Thymus (tissue), 11 donors: Measurements from ENCODE around the gene EXPH5. TPM values are rescaled to one million over a fixed set of nuclear protein-coding genes. Genes with fewer than 3 reads are reported as not detected.

Experiments used
- DNase-seq, 9 donors: peaks; one replicate each; pipeline ENCODE4 v3.0.0-alpha.2; 2013; ENCODE audit warnings: low spot score in 9 of 9, low read depth in 6 of 9, missing footprints in 1 of 9
- H3K27ac ChIP-seq, 2 donors: one replicate each; pipeline ENCODE4 v1.5.1; 2013; ENCODE audit warnings: control low read depth in 1 of 2, low read depth in 1 of 2, low read length in 1 of 2, mild to moderate bottlenecking in 1 of 2, moderate library complexity in 1 of 2
- H3K27me3 ChIP-seq, 2 donors: one replicate each; pipeline ENCODE4 v1.5.1; 2013; ENCODE audit warnings: low read length in 1 of 2; ENCODE audit not compliant: control insufficient read depth in 2 of 2, insufficient read depth in 1 of 2
- H3K36me3 ChIP-seq, 2 donors: one replicate each; pipeline ENCODE4 v1.5.1; 2013; ENCODE audit warnings: low read length in 1 of 2, mild to moderate bottlenecking in 1 of 2, moderate library complexity in 1 of 2; ENCODE audit not compliant: control insufficient read depth in 2 of 2, insufficient read depth in 2 of 2
- H3K4me1 ChIP-seq, 2 donors: one replicate each; pipeline ENCODE4 v1.5.1; 2013; ENCODE audit warnings: low read length in 2 of 2; ENCODE audit not compliant: control insufficient read depth in 2 of 2, insufficient read depth in 2 of 2
- H3K4me3 ChIP-seq, 2 donors: one replicate each; pipeline ENCODE4 v1.5.1; 2013; ENCODE audit warnings: low read length in 2 of 2, control low read depth in 1 of 2, mild to moderate bottlenecking in 1 of 2
- H3K9me3 ChIP-seq, 2 donors: one replicate each; pipeline ENCODE4 v1.5.1; 2013; ENCODE audit warnings: low read length in 1 of 2, mild to moderate bottlenecking in 1 of 2; ENCODE audit not compliant: control insufficient read depth in 2 of 2, insufficient read depth in 1 of 2
- WGBS: extraction: QIAGEN DNeasy Blood & Tissue Kit; methylation state at CpG from one replicate; pipeline ENCODE4 v1.1.7; 2013; 5-methylcytosine and 5-hydroxymethylcytosine counted together
- polyA plus RNA-seq: library from polyadenylated mRNA; stranded (reverse); fragments of 200-250 nt; gene quantifications from one replicate; pipeline ENCODE4 v1.2.3, GENCODE V29; 2013
- total RNA-seq: library from RNA; stranded (reverse); fragments of 120-200 nt; gene quantifications from one replicate; pipeline ENCODE4 v1.2.4, GENCODE V29; 2013
- donor health status: healthy.

The EXPH5 gene
- total and polyA plus RNA-seq, 2 donors = 1.8 TPM

DNA sequence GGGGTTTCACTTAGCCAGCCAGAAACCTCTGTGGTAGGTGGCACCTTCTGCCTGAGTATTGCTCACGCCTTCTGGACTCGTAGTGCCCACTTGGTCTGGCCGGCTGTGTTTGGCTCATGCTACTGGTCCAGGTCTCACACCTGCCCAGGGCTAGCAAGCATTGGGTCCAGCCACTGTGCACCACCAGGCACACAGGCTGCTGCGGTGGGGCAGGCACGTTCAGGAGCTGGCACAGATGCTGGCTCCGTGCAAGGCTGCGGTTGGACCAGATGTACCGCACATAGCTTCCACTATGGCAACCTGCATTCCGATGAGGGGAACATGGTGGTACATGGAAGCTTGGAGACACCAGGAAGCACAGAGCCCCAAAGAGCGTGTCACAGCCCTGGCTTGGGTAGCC lies 34.8 kb upstream of the EXPH5 start:
- DNase-seq = no peak
- no peaks in the 10 kb centered on the region for H3K27me3 ChIP-seq
- peaks cover 0 to 16% of the 10 kb centered on the region in 2 donors for H3K9me3 ChIP-seq
- H3K4me3 ChIP-seq = no peak overlapping the region
- 98% methylated on average over 10 of the region's 10 CpGs for WGBS
- H3K36me3 ChIP-seq = no peaks in the 10 kb centered on the region
- no peak overlapping the region for H3K27ac ChIP-seq
- H3K4me1 ChIP-seq = no peaks in the 10 kb centered on the region

GRCh38 chr11:108624196-108624925 lies 30.8 kb upstream of the EXPH5 start:
- Histone ChIP-seq H3K27me3 (no peaks in the 10 kb centered on the region), H3K27ac (no peak overlapping the region), H3K9me3 (peaks cover 0 to 11% of the 10 kb centered on the region in 2 donors), H3K36me3 (no peaks in the 10 kb centered on the region), H3K4me1 (no peaks in the 10 kb centered on the region), H3K4me3 (no peak overlapping the region)
- DNase-seq = no peak
- 79% methylated on average over 5 of the region's 5 CpGs for WGBS

DNA sequence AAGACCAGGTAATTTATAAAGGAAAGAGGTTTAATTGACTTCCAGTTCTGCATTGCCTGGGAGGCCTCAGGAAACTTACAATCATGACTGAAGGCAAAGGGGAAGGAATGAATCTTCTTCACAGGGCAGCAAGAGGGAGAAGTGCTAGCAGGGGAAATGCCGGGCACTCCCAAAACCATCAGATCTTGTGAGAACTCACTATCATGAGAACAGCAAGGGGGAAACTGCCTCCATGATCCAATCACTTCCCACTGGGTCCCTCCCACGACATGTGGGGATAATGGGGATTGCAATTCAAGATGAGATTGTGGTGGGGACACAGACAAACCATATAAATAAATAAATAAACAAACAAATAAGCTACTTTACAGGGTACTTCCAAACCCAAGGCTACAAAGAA lies 28.8 kb upstream of the EXPH5 start:
- no peak overlapping the region for H3K4me3 ChIP-seq
- WGBS = 89% methylated on average over 2 of the region's 2 CpGs
- no peaks in the 10 kb centered on the region for H3K9me3 ChIP-seq
- no peak for DNase-seq
- H3K27ac ChIP-seq = no peak overlapping the region
- H3K4me1 ChIP-seq = no peaks in the 10 kb centered on the region
- H3K36me3 ChIP-seq = no peaks in the 10 kb centered on the region
- no peaks in the 10 kb centered on the region for H3K27me3 ChIP-seq

DNA sequence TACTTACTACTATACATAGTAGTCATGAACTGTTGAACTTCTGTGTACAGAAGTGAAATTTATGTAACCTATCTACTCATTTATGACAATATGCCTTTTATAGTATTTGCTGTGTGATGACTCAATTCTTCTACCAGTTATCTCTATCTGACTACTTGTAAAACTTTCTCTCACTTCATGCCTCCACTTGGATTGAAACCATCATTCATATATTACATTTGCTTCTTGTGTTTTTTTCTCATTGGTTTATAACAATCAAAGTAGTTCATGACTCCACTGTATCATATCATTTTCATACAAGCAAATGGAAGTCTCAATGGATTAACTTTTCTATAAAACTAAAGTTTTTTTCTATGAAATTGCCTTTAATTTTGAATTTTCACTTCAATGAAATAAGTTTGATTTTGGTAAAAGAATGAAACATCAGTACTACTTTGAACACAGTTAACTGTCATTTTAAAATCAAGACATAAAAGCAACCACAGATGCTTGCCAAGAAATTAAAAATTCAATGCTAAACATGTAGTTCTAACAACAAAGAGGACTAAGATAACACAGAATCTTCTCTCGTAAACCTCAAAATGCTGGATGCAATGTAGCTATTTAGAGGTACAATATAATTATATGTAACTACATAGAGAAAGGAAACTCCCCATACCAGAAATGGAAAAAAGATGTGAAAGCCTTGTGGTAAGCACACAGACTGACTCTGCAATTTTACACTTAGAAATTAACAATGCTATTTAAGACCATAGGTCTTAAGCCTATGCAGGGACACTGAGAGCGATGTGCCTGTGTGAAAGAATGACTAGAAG lies 27.6 kb upstream of the EXPH5 start:
- Histone ChIP-seq H3K36me3 (no peaks in the 10 kb centered on the region), H3K9me3 (no peaks in the 10 kb centered on the region), H3K4me3 (no peak overlapping the region), H3K27ac (no peak overlapping the region), H3K4me1 (no peaks in the 10 kb centered on the region), H3K27me3 (no peaks in the 10 kb centered on the region)
- DNase-seq = peak in 1 of 9 donors; percentile 5
- 52% methylated on average over 2 of the region's 2 CpGs for WGBS

DNA sequence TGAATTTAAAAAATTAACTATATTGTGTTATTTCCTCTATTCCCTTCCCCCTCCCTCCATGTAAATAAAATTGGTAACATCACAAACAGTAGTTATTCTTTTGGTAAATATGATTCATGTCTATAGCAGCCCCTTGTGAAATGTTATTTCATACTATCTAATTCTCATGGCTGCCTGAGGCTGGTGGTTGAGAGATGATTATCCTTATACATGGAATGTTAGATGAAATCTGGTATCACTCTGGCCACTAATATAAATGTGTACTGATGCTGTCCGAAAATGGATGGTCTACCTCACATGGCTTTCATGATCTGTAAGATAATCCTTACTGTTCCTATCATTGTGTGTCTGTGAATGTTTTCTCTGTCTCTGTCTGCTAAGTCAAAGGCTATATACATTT lies 25.0 kb upstream of the EXPH5 start:
- H3K4me1 ChIP-seq = no peaks in the 10 kb centered on the region
- H3K4me3 ChIP-seq = no peak overlapping the region
- no peaks in the 10 kb centered on the region for H3K9me3 ChIP-seq
- H3K27ac ChIP-seq = no peak overlapping the region
- no peaks in the 10 kb centered on the region for H3K36me3 ChIP-seq
- DNase-seq = no peak
- no peaks in the 10 kb centered on the region for H3K27me3 ChIP-seq
- 95% methylated on average over 1 of the region's 1 CpG for WGBS

DNA sequence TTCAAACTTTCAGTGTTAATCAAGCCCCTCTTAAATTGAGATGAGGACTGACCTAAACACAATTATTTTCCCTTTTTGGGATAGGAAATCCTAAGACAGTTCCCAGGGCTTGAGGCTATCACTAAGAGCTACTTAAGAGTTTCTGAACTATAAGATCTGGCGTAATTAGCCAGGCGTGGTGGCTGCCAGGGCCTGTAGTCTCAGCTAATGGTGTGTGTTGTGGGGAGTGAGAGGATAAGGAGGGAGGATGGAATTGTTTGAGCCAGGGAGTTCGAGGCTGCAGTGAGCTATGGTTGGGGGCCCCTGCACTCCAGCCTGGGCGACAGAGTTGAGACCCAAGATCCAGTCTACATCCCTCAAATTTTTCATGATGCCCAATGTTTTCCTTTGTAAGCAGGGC lies 23.5 kb upstream of the EXPH5 start:
- no peak for DNase-seq
- 94% methylated on average over 4 of the region's 4 CpGs for WGBS
- no peaks in the 10 kb centered on the region for H3K27me3 ChIP-seq
- H3K36me3 ChIP-seq = no peaks in the 10 kb centered on the region
- no peaks in the 10 kb centered on the region for H3K4me1 ChIP-seq
- H3K9me3 ChIP-seq = no peaks in the 10 kb centered on the region
- no peak overlapping the region for H3K4me3 ChIP-seq
- no peak overlapping the region for H3K27ac ChIP-seq

DNA sequence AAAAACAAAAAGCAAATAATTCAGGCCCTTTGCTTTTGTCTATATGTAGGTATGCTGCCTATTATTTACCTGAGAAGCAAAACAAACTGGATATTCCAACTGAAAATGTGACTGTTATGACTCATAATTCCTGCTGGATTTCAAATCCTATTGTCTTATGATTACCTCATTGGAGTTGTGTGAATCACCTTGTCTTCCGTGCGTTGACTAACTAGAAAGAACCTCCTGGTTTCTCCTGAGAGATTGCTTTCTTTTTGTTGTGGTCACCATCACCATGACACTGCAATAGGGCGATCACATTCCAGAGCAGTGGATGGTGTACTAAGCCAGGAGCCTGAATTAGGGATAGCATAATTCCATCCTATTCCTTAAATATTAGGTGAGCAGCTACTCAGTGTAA lies 23.0 kb upstream of the EXPH5 start:
- 97% methylated on average over 3 of the region's 3 CpGs for WGBS
- H3K4me1 ChIP-seq = no peaks in the 10 kb centered on the region
- no peaks in the 10 kb centered on the region for H3K27me3 ChIP-seq
- no peak overlapping the region for H3K4me3 ChIP-seq
- no peaks in the 10 kb centered on the region for H3K36me3 ChIP-seq
- no peak for DNase-seq
- H3K27ac ChIP-seq = no peak overlapping the region
- H3K9me3 ChIP-seq = no peaks in the 10 kb centered on the region

- H3K27ac ChIP-seq = no peak overlapping the region
- no peaks in the 10 kb centered on the region for H3K4me1 ChIP-seq
- no peaks in the 10 kb centered on the region for H3K36me3 ChIP-seq
- DNase-seq = no peak
- WGBS = 94% methylated on average over 3 of the region's 3 CpGs
- no peaks in the 10 kb centered on the region for H3K9me3 ChIP-seq
- H3K4me3 ChIP-seq = no peak overlapping the region
- no peaks in the 10 kb centered on the region for H3K27me3 ChIP-seq
Observed at GRCh38 chr11:108614086-108614485, 20.5 kb upstream of the EXPH5 start.

DNA sequence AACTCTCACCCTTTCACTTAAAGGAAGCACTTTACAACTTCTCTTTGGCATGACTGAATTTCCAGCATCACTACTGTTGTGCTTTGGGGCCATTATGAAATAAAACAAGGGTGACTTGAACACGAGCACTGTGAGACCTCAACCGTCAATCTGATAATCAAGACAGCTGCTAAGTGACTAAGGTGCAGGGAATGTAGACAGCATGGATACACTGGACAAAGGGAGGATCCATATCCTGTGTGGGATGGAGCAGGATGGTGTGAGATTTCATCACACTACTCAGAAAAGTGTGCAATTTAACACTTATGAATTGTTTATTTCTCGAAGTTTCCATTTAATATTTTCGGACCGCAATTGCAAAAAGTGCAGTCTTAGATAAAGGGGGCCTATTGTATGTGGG lies 16.1 kb upstream of the EXPH5 start:
- no peak overlapping the region for H3K4me3 ChIP-seq
- H3K27me3 ChIP-seq = no peaks in the 10 kb centered on the region
- H3K27ac ChIP-seq = no peak overlapping the region
- no peak for DNase-seq
- H3K4me1 ChIP-seq = no peaks in the 10 kb centered on the region
- H3K36me3 ChIP-seq = no peaks in the 10 kb centered on the region
- H3K9me3 ChIP-seq = no peaks in the 10 kb centered on the region
- 93% methylated on average over 5 of the region's 5 CpGs for WGBS
